ENCODE measurements around the gene PIH1D1.

The PIH1D1 gene

DNA sequence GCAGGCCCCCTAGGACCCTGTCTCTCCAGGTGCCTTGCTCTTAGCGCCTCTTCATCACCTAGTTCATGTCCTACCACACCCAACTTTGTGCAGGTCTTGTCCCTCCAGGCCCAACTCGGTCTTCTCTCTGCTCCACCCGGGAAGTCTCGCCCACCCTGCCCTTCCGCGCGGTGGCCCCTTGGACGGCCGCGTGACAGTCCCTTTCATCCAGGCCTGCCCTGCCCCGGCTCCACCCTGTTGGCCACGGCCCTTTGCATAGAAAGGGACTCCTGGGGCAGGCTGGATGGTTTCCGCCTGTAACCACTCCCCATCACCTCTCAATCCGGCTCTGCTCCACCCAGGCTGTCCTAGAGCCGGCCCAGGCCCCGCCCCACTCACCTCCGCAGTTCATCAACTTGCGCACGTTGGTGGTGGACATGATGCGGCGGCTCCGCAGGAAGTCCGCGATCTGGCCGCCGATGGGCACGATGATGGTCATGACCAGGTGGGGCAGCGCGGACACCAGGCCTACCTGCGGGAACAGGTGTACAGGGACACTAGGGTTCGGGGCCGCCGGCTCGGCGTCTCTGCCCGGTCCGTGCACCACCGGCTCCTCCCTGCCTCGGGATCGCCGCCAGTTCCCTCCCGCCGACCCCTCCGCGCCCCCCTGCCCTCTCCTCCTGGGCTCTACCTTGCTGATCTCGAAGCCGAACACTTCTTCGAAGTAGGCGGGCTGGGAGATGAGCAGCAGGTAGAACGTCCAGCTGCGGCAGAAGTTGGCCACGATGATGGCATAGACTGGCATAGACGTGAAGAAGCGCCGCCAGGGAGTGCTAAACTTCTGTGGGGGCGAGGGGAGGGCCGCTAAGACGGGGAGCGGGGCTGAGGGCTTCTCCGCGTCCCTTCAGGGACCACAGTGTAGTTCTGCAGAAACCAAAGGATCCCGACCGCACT lies 19.2 kb downstream of the PIH1D1 start:
- no peak for DNase-seq

DNA sequence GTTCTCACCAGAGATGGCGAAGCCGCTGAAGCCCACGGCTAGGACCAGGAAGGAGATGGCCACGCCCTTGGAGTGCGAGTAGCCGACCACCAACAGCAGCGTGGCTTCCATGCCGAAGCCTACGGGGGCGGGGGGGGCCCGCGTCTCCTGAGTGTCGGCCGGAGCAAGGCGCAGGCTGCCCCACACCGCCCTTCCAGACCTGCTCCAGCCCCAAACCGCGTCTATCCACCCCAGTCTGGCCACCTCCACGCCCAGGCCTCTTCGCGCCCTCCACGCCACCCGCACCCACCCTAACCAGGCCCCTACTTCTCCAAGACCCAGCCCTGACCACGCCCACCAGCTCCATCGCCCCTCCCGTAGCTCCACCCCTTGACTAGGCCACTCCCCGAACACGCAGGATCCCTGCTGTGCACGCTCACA lies 20.3 kb downstream of the PIH1D1 start:
- DNase-seq: no peak

DNA sequence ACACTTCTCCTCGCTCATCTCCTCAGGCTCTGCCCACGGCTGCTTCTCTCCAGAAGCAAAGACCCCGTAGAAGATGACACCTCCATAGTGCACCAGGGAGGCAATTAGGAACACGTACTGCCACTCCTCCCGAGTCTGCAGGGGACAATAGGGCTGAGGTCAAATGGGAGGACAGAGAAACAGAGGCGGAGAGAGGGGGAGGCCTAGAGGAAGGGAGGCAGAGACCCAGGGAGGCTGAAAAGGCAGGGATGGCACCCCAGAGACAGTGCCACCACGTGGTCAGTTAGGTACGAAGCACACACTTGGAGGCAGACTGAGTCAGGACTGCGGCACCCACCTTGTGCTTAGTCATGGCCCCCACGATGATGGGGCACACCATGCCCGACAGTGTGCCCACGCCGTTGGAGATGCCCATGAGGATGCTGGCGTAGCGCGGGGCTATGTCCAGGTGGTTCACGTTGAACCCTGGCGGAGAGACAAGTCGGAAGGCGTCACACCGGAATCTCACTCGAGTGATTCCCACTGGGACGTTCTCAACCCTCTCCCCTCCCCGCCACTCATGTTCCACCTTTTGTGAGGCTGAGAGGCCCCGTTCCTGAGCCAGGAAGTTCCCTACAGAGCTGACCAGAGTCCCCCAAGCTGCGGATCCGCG lies 20.8 kb downstream of the PIH1D1 start:
- no peak for DNase-seq

GRCh38 chr19:49430172-49430677 lies 21.4 kb downstream of the PIH1D1 start:
- DNase-seq: no peak

GRCh38 chr19:49428547-49429451 lies 22.8 kb downstream of the PIH1D1 start:
- DNase-seq: no peak

GRCh38 chr19:49427855-49428546 lies 23.6 kb downstream of the PIH1D1 start:
- DNase-seq: no peak

GRCh38 chr19:49427339-49427738 lies 24.3 kb downstream of the PIH1D1 start:
- no peak for DNase-seq

- DNase-seq: no peak
These were observed 25.6 kb downstream of the PIH1D1 start for GRCh38 chr19:49425922-49426592.

GRCh38 chr19:49425178-49425577 lies 26.4 kb downstream of the PIH1D1 start, which contains the start of gene GFY:
GFY (plus strand) TSS chr19:49425388; CDS start chr19:49426431, 1,043 bp downstream.
- no peak for DNase-seq

- DNase-seq: no peak
These were observed 27.7 kb downstream of the PIH1D1 start for GRCh38 chr19:49423985-49424303.

GRCh38 chr19:49423071-49423984 lies 28.3 kb downstream of the PIH1D1 start, which contains the start of gene PTH2:
PTH2 (minus strand) TSS chr19:49423441; CDS start chr19:49423339, 102 bp downstream.
- no peak for DNase-seq

- DNase-seq: no peak
These were observed 29.1 kb downstream of the PIH1D1 start for GRCh38 chr19:49422407-49423070.

- no peak for DNase-seq
These were observed 29.8 kb downstream of the PIH1D1 start for GRCh38 chr19:49421878-49422202.

GRCh38 chr19:49421039-49421877 lies 30.4 kb downstream of the PIH1D1 start:
- DNase-seq: peak; percentile 75

DNA sequence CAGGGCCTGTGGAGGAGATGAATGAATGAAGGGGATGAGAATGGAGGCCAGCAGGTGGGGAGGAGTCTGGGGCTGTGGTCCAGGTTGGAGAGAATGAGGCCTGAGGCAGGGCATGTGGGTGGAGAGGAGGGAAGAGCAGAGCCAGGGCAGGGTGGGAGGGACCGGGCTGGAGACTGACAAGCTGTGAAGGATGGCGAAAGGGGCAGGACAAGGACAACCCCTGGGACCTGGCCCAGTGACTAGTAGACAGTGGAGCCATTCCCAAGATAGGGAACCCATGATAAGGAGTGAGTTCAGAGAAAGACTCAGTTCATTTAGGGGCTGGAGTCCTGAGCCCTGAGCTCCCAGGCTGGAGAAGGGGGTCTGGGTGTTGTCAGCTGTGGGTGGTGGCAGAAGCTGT lies 31.4 kb downstream of the PIH1D1 start:
- DNase-seq: no peak

GRCh38 chr19:49419173-49419572 lies 32.4 kb downstream of the PIH1D1 start:
- no peak for DNase-seq

- DNase-seq: no peak
These were observed 33.1 kb downstream of the PIH1D1 start for GRCh38 chr19:49418511-49418910.

DNA sequence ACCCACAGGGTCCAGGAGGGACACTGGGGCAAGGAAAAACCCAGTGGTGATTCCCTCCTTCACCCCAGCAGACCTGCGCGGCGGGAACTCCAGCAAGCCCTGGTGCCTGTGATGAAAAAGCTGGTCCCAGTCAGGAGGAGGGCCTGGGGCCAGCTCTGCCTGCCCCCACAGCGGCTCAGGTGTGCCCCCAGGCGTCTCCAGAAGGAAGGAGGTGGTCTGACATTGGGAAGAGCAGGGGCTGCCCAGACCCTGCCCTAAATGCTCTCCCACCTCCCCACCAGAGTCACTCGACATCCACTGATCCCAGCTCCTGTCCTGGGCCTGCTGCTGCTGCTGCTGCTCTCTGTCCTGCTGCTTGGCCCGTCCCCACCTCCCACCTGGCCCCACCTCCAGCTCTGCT lies 34.5 kb downstream of the PIH1D1 start:
- no peak for DNase-seq

- DNase-seq: no peak
These were observed 35.8 kb downstream of the PIH1D1 start for GRCh38 chr19:49415810-49416200.

All from right hindlimb (tissue), 1 donor.